H9 (cell line): Measurements from ENCODE around the gene USP53. TPM values are rescaled to one million over a fixed set of nuclear protein-coding genes. Genes with fewer than 3 reads are reported as not detected.

Experiments used
- DNase-seq: peaks from one replicate; pipeline ENCODE4 v3.0.0-alpha.2; 2017
- H2AFZ ChIP-seq: one replicate; pipeline ENCODE4 v1.6.1; 2013; ENCODE audit warnings: mild to moderate bottlenecking, low read length, control low read depth, moderate library complexity
- H2AK5ac ChIP-seq: 2 replicates; pipeline ENCODE4 v1.6.1; 2013; ENCODE audit warnings: low read length, control low read depth, mixed read lengths; ENCODE audit not compliant: insufficient read length
- H2BK120ac ChIP-seq: one replicate; pipeline ENCODE4 v1.6.1; 2013; ENCODE audit warnings: low read depth, mild to moderate bottlenecking, low read length, control low read depth, inconsistent platforms; ENCODE audit not compliant: poor library complexity, severe bottlenecking
- H2BK12ac ChIP-seq: 2 replicates; pipeline ENCODE4 v1.6.1; 2013; ENCODE audit warnings: low read length, control low read depth, mixed read lengths, low read depth; ENCODE audit not compliant: insufficient read length
- H2BK15ac ChIP-seq: 2 replicates; pipeline ENCODE4 v1.6.1; 2013; ENCODE audit warnings: low read depth, low read length, control low read depth
- H2BK20ac ChIP-seq: one replicate; pipeline ENCODE4 v1.6.1; 2013; ENCODE audit warnings: low read depth, mild to moderate bottlenecking, low read length, control low read depth, inconsistent platforms; ENCODE audit not compliant: poor library complexity, severe bottlenecking
- H2BK5ac ChIP-seq: 2 replicates; pipeline ENCODE4 v1.6.1; 2013; ENCODE audit warnings: low read length, control low read depth, mixed read lengths; ENCODE audit not compliant: insufficient read length
- H3K14ac ChIP-seq: 2 replicates; pipeline ENCODE4 v1.6.1; 2013; ENCODE audit warnings: low read length, control low read depth; ENCODE audit not compliant: insufficient read depth
- H3K18ac ChIP-seq: 2 replicates; pipeline ENCODE4 v1.6.1; 2013; ENCODE audit warnings: low read depth, mild to moderate bottlenecking, mixed read lengths, low read length, control low read depth; ENCODE audit not compliant: insufficient read length
- H3K23ac ChIP-seq: 2 replicates; pipeline ENCODE4 v1.6.1; 2013; ENCODE audit warnings: low read length, control low read depth, mixed read lengths, low read depth; ENCODE audit not compliant: insufficient read length
- H3K23me2 ChIP-seq: 2 replicates; pipeline ENCODE4 v1.6.1; 2013; ENCODE audit warnings: low read depth, mild to moderate bottlenecking, mixed read lengths, low read length, control low read depth; ENCODE audit not compliant: insufficient read length, poor library complexity, severe bottlenecking
- H3K27ac ChIP-seq: 2 replicates; pipeline ENCODE4 v1.5.1; 2013; ENCODE audit warnings: low read length, control low read depth, mixed read lengths, low read depth; ENCODE audit not compliant: insufficient read length
- H3K27me3 ChIP-seq: 2 replicates; pipeline ENCODE4 v1.6.1; 2013; ENCODE audit warnings: low read length, control low read depth, inconsistent platforms; ENCODE audit not compliant: insufficient read depth
- H3K4ac ChIP-seq: 2 replicates; pipeline ENCODE4 v1.6.1; 2013; ENCODE audit warnings: low read depth, mild to moderate bottlenecking, control low read depth, inconsistent platforms, low read length, moderate library complexity
- H3K4me1 ChIP-seq: 2 replicates; pipeline ENCODE4 v1.6.1; 2013; ENCODE audit warnings: low read length, control low read depth, inconsistent platforms; ENCODE audit not compliant: insufficient read depth
- H3K4me2 ChIP-seq: 2 replicates; pipeline ENCODE4 v1.6.1; 2013; ENCODE audit warnings: low read length, control low read depth, mixed read lengths; ENCODE audit not compliant: insufficient read length, insufficient read depth
- H3K56ac ChIP-seq: 2 replicates; pipeline ENCODE4 v1.6.1; 2013; ENCODE audit warnings: low read depth, mild to moderate bottlenecking, mixed read lengths, low read length, control low read depth; ENCODE audit not compliant: insufficient read length
- H3K79me1 ChIP-seq: 2 replicates; pipeline ENCODE4 v1.6.1; 2013; ENCODE audit warnings: low read depth, mild to moderate bottlenecking, moderate library complexity, low read length, control low read depth, inconsistent platforms; ENCODE audit not compliant: insufficient read depth, poor library complexity, severe bottlenecking
- H3K79me2 ChIP-seq: 2 replicates; pipeline ENCODE4 v1.6.1; 2013; ENCODE audit warnings: low read length, control low read depth, inconsistent platforms; ENCODE audit not compliant: insufficient read depth
- H3K9ac ChIP-seq: 2 replicates; pipeline ENCODE4 v1.6.1; 2013; ENCODE audit warnings: low read length, control low read depth, mixed read lengths; ENCODE audit not compliant: insufficient read length; ENCODE audit errors: extremely low read depth
- H3K9me3 ChIP-seq: one replicate; pipeline ENCODE4 v1.6.1; 2013; ENCODE audit warnings: low read depth, low read length, inconsistent platforms; ENCODE audit not compliant: control insufficient read depth
- H3T11ph ChIP-seq: one replicate; pipeline ENCODE4 v1.6.1; 2013; ENCODE audit warnings: mild to moderate bottlenecking, low read length, control low read depth, inconsistent platforms
- H4K20me1 ChIP-seq: one replicate; pipeline ENCODE4 v1.6.1; 2013; ENCODE audit not compliant: control insufficient read depth, insufficient read length, insufficient read depth
- H4K5ac ChIP-seq: 2 replicates; pipeline ENCODE4 v1.6.1; 2013; ENCODE audit warnings: low read depth, mild to moderate bottlenecking, mixed read lengths, low read length, control low read depth; ENCODE audit not compliant: insufficient read length
- H4K8ac ChIP-seq: replicated peaks from 2 replicates; pipeline ENCODE4 v1.6.1; 2013; ENCODE audit warnings: low read length, control low read depth, mixed read lengths, low read depth; ENCODE audit not compliant: insufficient read length
- H4K91ac ChIP-seq: 2 replicates; pipeline ENCODE4 v1.6.1; 2013; ENCODE audit warnings: low read depth, mild to moderate bottlenecking, moderate library complexity, mixed read lengths, low read length, control low read depth; ENCODE audit not compliant: insufficient read length
- H3K27ac Mint-ChIP-seq, 3 experiments: 2 replicates in 2 of 3; 3 replicates in 1 of 3; pipeline ENCODE4 v1.8.0; 2020 to 2021; ENCODE audit warnings: mixed read lengths in 3 of 3, mild to moderate bottlenecking in 1 of 3, moderate library complexity in 1 of 3
- H3K27me3 Mint-ChIP-seq: 2 replicates; pipeline ENCODE4 v1.8.0; 2021; ENCODE audit warnings: low read depth, mild to moderate bottlenecking, moderate library complexity, mixed read lengths
- H3K36me3 Mint-ChIP-seq, 3 experiments: 2 replicates in 2 of 3; 3 replicates in 1 of 3; pipeline ENCODE4 v1.8.0; 2020 to 2021; ENCODE audit warnings: low read depth in 3 of 3, mixed read lengths in 3 of 3; ENCODE audit not compliant: insufficient read depth in 1 of 3
- H3K4me1 Mint-ChIP-seq, 2 experiments: 2 replicates each; pipeline ENCODE4 v1.8.0; 2020; ENCODE audit warnings: mixed read lengths in 2 of 2
- H3K4me3 Mint-ChIP-seq, 2 experiments: 2 replicates in 1 of 2; 3 replicates in 1 of 2; pipeline ENCODE4 v1.8.0; 2020 to 2021; ENCODE audit warnings: mild to moderate bottlenecking in 2 of 2, mixed read lengths in 2 of 2, moderate library complexity in 1 of 2
- H3K9me3 Mint-ChIP-seq, 2 experiments: 2 replicates in 1 of 2; 3 replicates in 1 of 2; pipeline ENCODE4 v1.8.0; 2020; ENCODE audit warnings: mild to moderate bottlenecking in 2 of 2, mixed read lengths in 2 of 2, moderate library complexity in 1 of 2
- WGBS: extraction: QIAGEN DNeasy Blood & Tissue Kit; methylation state at CpG from one replicate; pipeline ENCODE4 v1.1.7; 2013; ENCODE audit warnings: missing lambda C conversion rate, low lambda C conversion rate, mixed read lengths; ENCODE audit not compliant: insufficient read length; ENCODE audit errors: extremely low coverage; 5-methylcytosine and 5-hydroxymethylcytosine counted together
- total RNA-seq: library from RNA; stranded (reverse); gene quantifications from 2 replicates; pipeline ENCODE4 v1.2.1, GENCODE V29; 2021
- TF ChIP-seq, protein P1 (sequence below): fragments of 200-600 bp; sonication (generic); conservative IDR thresholded peaks from 3 replicates; pipeline ENCODE4 v1.8.0; 2021; ENCODE audit warnings: antibody characterized with exemption, mild to moderate bottlenecking

The USP53 gene
- total RNA-seq, 1 experiment from 2014 or later, result 18.4 TPM

DNA sequence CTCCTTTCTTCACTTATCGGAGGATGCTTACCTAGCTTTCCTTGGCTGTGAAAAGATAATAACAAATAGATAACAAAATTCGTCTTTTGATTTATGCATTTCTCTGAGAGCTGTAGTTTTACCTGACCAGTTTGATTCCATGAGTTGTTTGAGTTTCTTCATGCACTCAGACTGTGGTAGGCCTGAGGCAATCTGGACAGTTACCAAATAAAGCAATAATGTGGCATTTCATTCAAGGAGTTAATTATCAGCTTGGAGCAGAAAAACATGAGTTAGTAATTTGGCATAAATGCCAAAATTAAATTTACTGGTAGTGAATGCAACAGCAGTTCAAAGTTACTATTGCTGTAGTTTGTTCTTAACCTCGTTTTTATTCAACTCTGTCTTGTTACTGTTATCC is 56.0 kb downstream of the USP53 start:
- no peak overlapping the region for H3K4me3 Mint-ChIP-seq
- Histone ChIP-seq H3K9ac (no peak overlapping the region), H3K79me1 (no peaks in the 10 kb centered on the region), H3K23me2 (no peaks in the 10 kb centered on the region), H2AFZ (no peak overlapping the region), H3K9me3 (no peaks in the 10 kb centered on the region), H2BK15ac (no peak overlapping the region), H3K23ac (no peak overlapping the region), H4K5ac (no peak overlapping the region), H4K8ac (no peak overlapping the region), H3K56ac (no peak overlapping the region), H2BK20ac (no peak overlapping the region), H2BK120ac (no peak overlapping the region), H3K4me2 (no peak overlapping the region), H2AK5ac (no peak overlapping the region), H3K14ac (no peak overlapping the region), H3K4me1 (no peaks in the 10 kb centered on the region), H3K18ac (no peak overlapping the region), H2BK12ac (no peak overlapping the region), H3K4ac (no peak overlapping the region), H2BK5ac (no peak overlapping the region), H4K20me1 (no peaks in the 10 kb centered on the region), H3T11ph (no peak overlapping the region), H3K27me3 (no peaks in the 10 kb centered on the region), H3K27ac (no peak overlapping the region), H4K91ac (no peak overlapping the region), H3K79me2 (no peaks in the 10 kb centered on the region)
- TF ChIP-seq, protein P1, sequence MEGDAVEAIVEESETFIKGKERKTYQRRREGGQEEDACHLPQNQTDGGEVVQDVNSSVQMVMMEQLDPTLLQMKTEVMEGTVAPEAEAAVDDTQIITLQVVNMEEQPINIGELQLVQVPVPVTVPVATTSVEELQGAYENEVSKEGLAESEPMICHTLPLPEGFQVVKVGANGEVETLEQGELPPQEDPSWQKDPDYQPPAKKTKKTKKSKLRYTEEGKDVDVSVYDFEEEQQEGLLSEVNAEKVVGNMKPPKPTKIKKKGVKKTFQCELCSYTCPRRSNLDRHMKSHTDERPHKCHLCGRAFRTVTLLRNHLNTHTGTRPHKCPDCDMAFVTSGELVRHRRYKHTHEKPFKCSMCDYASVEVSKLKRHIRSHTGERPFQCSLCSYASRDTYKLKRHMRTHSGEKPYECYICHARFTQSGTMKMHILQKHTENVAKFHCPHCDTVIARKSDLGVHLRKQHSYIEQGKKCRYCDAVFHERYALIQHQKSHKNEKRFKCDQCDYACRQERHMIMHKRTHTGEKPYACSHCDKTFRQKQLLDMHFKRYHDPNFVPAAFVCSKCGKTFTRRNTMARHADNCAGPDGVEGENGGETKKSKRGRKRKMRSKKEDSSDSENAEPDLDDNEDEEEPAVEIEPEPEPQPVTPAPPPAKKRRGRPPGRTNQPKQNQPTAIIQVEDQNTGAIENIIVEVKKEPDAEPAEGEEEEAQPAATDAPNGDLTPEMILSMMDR, result no peak
- peaks cover 9 to 52% (median 35%) of the 10 kb centered on the region in 3 experiments for H3K36me3 Mint-ChIP-seq
- no peaks in the 10 kb centered on the region for H3K27me3 Mint-ChIP-seq
- no peak for DNase-seq
- no peak overlapping the region; a peak in 1 of 7 replicates for H3K27ac Mint-ChIP-seq
- H3K4me1 Mint-ChIP-seq, result no peaks in the 10 kb centered on the region
- no peaks in the 10 kb centered on the region for H3K9me3 Mint-ChIP-seq
- WGBS, result no CpG with 5 or more reads among the region's 3 CpGs
